Kidney tubule cell (primary cell): ENCODE data around the gene ZRANB2.

Experiments
- DNase-seq: peaks from one replicate; pipeline ENCODE4 v3.0.0-alpha.2; 2018; ENCODE audit warnings: low spot score

Gene ZRANB2

DNA sequence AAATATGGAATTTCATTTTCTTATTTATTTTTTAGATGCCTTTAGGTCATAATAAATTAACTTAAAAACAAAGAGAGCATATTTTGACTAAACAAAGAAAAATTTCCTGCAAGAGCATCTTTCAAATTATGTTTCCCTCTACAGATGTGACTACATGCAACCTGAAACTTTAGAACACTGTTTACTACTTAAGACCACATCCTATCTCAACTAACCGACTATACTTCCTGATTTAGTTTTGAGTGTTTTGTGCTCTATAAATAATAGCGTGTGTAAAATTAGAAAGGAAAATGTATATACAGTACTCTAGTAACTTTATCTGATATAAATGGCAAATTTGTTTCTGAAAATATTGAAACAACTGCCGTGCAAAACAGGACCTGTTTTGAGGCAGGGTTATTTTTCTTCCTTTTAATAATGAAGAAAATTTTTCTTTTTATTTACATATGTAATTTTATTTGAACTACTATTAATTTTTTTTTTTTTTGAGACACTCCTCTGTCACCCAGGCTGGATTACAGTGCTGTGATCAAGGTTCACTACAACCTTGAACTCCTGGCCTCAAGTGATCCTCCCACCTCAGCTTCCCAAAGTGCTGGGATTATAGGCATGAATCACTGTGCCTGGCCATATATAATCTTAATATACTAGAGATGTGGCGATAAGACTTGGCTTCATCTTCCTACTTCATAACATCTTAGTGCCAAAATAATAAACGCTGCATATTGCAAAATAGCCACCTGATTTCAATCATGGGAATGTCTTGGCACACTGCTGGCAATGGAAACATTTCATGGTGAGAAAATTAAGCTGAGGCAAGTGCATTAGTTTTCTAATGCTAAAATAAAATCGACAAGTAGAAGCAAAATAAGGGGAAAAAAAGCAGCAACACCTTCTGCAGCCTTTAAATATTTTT, 12.3 kb downstream of the ZRANB2 start:
- DNase-seq, result no peak

- DNase-seq, result no peak
Observed at GRCh38 chr1:71054791-71055190, 26.0 kb downstream of the ZRANB2 start.

DNA sequence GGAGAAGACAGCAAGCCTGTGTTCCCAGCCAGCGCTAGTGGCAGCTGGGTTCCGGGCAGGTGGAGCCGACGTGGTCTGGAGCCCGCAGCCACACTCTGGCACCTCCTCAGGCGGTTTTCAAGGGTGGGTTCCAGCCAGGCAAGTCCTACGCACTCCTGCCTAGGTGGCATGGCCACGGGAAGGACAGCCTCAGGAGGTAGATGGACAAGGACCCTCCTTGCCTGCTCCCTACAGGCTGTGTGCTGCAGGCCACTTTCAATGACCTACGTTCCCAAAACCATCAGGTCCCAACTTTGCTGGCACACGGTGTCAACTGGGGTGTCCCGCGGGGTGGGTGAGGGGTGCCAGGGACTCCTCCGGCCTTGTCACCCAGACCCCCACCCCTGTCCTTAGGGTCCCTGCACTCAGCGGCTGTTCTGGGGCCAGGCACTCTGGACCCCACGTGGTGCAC, 26.5 kb downstream of the ZRANB2 start:
- no peak for DNase-seq

GRCh38 chr1:71053758-71054157, 27.1 kb downstream of the ZRANB2 start:
- DNase-seq, result no peak

- DNase-seq, result peak; percentile 29
Observed at GRCh38 chr1:71053146-71053545, 27.7 kb downstream of the ZRANB2 start.

DNA sequence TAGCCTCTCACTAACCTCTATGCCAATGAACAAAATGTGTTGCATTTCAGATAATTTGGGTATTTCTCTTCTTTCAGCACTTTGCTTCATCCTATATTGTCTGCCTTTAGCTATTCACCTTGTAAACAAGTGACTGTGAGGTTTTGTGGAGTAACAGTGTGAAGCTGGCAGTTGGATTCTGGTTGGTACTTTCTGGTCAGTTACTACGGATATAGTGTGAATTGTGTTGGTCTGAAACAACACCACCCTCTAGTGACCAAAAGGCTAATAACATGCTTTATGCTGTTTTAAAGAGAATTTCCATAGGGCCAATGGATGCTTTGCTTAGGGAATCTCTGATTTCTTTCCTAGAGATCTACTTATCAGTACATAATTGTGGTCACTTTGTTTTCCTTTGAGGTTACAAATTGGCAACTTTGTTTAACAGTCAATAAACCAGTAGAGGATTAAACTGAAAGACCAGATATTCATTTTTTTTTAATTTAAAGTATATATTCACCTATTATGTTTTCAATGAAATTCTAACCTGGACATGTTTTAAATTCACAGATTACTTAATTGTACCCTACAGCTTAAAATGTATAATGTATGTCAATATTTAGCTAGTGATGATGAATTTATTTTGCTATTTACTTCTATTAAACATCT, 30.8 kb downstream of the ZRANB2 start:
- peak; percentile 77 for DNase-seq

DNA sequence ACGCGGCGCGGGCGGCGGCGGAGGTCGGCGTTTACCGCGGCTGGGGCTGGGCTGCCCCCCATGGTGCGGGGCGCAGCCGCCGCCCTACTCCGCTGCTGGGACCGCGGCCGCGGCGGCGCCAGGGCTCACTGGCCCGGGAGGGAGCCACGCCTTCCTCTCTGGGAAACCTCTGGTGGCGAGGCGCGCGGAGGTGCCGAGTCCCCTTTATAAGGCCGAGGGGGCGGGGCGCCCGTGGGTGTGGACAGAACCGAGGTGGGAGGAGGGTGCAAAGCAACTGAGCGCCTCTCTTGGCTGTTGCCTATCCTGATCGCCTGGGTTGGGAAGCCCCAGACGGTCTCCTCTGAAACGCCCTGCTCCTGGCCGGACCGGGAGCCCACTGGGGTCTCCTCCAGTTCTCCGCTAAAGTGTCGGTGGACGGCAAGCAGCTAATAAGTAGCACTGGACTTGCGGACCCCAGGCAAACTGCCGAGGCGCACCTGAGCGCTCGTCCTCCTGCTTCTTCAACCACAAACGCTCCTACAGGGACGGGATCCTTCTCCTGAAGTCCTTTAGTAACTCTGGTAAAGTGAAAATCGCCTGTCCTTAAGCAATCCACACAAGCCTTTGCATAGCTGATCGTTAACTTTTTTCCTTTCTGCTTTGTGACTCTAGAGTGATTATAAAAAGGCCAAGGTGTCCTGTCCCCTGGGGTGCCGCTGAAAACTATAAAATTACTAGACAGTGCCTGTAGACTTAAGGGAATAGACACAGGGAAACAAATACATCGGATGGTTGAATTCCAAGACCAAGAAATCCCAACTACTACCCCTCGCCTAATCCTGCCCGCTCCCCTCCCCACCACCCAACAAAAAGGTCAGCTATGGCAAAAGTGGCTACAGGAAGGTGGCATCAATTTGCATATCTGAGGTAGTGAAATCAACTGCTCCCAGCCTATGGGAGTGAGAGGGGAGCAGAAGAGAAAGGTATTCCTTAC, 32.9 kb downstream of the ZRANB2 start, which contains the start of gene PTGER3:
Gene PTGER3 (minus strand): TSS at position 182 of the 973 bp plus-strand sequence. CDS start 239 bp downstream, outside the sequence.
- peak; percentile 56 for DNase-seq

GRCh38 chr1:71046891-71047634, 33.8 kb downstream of the ZRANB2 start:
- DNase-seq, result peak; percentile 27

DNA sequence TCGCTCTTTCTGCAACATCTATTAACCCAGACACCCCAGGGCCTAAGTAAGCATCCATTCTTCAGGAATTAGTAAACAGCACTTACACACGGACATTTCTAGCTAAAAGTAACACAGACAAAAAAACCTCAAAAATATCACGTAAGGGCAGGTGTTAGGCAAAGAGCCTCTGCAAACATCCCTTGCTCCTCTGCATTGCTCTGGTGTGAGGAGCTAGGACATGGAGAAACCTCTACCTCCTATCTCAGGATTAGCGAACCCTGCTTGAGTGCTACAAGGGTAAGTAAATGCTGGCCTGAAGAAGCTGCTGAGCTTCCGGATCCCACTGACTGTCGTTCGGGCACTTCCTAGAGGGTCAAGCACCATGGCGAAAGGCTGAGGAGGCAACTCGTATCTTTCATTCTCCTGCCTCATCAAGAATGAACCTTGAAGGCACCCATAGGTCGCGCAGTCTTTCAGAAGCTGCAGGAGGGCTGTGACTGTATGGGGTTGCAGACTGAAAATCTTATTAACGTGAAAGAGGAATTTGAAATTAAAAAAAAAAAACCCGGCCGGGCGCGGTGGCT, 35.3 kb downstream of the ZRANB2 start:
- DNase-seq, result peak; percentile 29

DNA sequence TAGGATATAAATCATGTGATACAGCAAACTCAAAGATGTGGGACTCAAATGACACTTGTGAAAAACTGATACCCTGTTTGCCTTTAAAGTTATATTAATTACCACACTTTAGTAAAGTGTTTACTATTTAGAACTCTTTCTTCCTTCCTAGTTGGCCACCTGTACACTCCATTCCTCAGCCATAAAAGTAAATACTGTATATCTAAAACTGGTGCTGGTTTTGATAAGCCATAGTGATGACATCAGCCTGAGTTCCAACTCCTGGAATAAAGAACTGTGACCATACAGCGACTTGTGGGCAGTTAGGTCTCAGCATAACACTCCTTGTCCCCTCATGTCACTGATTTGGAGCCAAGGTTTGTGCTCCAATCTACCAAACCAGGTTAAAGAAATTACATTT, 36.0 kb downstream of the ZRANB2 start:
- DNase-seq, result no peak

- DNase-seq, result no peak
Observed at GRCh38 chr1:71043065-71043464, 37.8 kb downstream of the ZRANB2 start.

DNA sequence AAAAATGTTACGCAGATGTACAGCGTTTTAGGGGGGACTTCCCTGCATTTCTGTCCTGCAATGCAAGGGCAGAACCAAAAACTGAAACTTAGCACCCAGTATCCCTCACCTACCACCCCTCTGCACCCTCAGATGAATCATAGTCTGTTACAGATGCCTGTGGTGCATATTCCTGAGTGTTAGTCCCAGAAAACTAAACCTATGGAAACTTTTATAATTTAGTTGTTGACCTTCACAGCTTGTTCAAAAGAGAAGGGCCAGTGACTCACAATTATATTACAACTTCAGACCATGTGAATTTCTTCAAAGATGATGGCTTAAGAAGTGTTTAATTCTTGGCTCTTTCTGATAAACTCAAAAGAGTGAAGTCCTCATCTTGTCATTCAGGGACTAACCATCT, 39.0 kb downstream of the ZRANB2 start:
- DNase-seq, result no peak

- DNase-seq, result no peak
Observed at GRCh38 chr1:71039661-71040262, 41.1 kb downstream of the ZRANB2 start.

DNA sequence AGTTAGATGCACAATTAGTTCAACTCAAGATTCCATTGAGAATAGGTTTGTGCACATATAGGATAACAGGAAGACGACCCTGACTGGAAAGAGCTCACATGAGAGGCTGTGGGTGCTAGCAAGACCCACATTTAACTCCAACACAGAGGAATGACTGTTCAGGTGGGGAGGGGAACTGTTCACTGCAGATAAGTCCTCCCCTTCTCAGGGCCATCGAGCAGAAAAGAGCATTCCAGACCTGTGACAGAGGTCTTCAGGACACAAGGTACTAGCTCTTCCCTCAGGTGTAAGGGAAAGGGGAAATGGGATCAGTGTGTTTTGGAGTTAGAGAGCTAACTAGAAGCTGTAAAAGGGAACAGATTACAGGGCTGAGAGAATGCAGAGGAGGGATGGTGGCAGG, 41.9 kb downstream of the ZRANB2 start:
- DNase-seq, result no peak

GRCh38 chr1:71037829-71038620, 42.8 kb downstream of the ZRANB2 start:
- no peak for DNase-seq

DNA sequence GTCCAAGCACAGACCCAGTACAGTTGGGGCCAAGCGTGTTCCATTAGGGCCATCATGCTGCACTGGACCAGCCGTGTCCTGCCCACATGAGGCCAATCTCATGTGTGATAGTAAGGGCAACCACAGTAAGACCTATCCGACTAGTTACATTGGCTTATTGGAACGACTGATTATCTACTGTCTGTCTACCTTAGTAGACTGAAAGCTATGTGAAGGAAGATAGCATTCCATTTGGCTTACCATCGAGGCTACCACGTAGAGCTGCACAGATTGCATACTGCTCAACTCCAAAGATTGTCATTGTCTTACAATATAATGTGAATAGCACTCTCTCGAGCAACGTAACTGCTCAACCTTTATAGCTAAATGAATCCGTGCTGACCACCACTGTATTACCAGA, 43.8 kb downstream of the ZRANB2 start:
- DNase-seq, result no peak

DNA sequence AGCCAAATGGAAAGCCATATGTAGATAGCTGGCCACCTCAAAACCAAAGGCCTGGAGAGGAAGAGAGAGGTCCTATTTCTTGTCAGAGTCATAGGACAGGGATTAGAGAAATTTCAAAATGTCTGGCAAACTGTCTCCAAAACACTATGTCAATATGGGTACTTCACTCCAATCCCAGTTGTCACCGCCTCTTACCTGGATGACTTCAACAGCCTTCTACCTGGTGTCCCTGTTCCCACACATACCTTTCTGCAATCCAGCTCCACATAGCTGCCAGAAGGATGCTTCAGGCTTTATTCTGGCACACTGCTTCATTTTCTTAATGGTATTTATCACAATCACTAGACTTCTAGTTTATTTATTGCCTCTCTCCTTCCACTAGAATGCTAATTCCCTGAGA, 47.7 kb downstream of the ZRANB2 start:
- DNase-seq, result no peak

DNA sequence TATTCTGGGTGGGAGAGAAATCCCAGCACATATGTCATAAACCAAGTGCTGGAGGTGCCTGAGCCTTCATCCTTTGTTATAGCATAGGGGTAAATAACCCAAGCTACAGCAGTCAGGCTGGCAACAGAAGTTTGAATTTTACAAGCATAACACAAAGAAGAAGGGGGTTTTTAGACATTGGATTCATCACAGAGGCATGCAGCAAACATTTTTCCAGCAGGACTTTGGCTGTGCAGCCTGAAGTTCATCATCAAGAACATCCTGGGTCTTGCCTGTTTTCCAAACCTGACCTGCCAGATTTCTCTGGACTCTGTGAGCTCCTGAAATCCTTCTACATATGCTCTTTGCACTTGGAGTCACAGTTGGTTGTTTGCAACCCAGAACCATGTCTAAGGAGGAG, 49.4 kb downstream of the ZRANB2 start:
- DNase-seq, result peak; percentile 49

- no peak for DNase-seq
Observed at GRCh38 chr1:71030026-71030425, 50.8 kb downstream of the ZRANB2 start.

- no peak for DNase-seq
Observed at GRCh38 chr1:71028981-71029380, 51.9 kb downstream of the ZRANB2 start.
